GM10847 (cell line): Measurements from ENCODE around the gene SPEF1.

ENCODE experiments used
- POLR2A ChIP-seq: IDR thresholded peaks from 2 replicates; pipeline ENCODE4 v1.6.1; 2011; ENCODE audit not compliant: insufficient read length; ENCODE audit errors: extremely low read depth

Gene SPEF1

GRCh38 chr20:3749689-3750531 lies 31.3 kb downstream of the SPEF1 start:
- TF ChIP-seq POLR2A, result no peak

- TF ChIP-seq POLR2A, result no peak
Observed at GRCh38 chr20:3749087-3749688, 32.1 kb downstream of the SPEF1 start.

GRCh38 chr20:3748073-3748472 lies 33.2 kb downstream of the SPEF1 start:
- no peak for TF ChIP-seq POLR2A

GRCh38 chr20:3747471-3747870 lies 33.8 kb downstream of the SPEF1 start:
- TF ChIP-seq POLR2A, result no peak

GRCh38 chr20:3745686-3746173 lies 35.5 kb downstream of the SPEF1 start:
- TF ChIP-seq POLR2A, result no peak

- no peak for TF ChIP-seq POLR2A
Observed at GRCh38 chr20:3744806-3745685, 36.2 kb downstream of the SPEF1 start.

- no peak for TF ChIP-seq POLR2A
Observed at GRCh38 chr20:3744037-3744436, 37.2 kb downstream of the SPEF1 start.

- no peak for TF ChIP-seq POLR2A
Observed at GRCh38 chr20:3743251-3743650, 38.0 kb downstream of the SPEF1 start.

- TF ChIP-seq POLR2A, result no peak
Observed at GRCh38 chr20:3741836-3742458, 39.3 kb downstream of the SPEF1 start.

GRCh38 chr20:3740615-3741301 lies 40.5 kb downstream of the SPEF1 start:
- no peak for TF ChIP-seq POLR2A

- no peak for TF ChIP-seq POLR2A
Observed at GRCh38 chr20:3739926-3740451, 41.3 kb downstream of the SPEF1 start.

GRCh38 chr20:3739054-3739925 lies 42.0 kb downstream of the SPEF1 start:
- TF ChIP-seq POLR2A, result no peak

GRCh38 chr20:3738111-3739053 lies 42.9 kb downstream of the SPEF1 start:
- no peak for TF ChIP-seq POLR2A

- TF ChIP-seq POLR2A, result no peak
Observed at GRCh38 chr20:3735768-3736167, 45.5 kb downstream of the SPEF1 start.
